GM15510 (cell line): ENCODE measurements around the gene RNF125.

Experiments
- POLR2A ChIP-seq: IDR thresholded peaks from 3 replicates; pipeline ENCODE4 v1.6.1; 2011; ENCODE audit warnings: borderline replicate concordance; ENCODE audit not compliant: insufficient read length; ENCODE audit errors: extremely low read depth

RNF125 gene

DNA sequence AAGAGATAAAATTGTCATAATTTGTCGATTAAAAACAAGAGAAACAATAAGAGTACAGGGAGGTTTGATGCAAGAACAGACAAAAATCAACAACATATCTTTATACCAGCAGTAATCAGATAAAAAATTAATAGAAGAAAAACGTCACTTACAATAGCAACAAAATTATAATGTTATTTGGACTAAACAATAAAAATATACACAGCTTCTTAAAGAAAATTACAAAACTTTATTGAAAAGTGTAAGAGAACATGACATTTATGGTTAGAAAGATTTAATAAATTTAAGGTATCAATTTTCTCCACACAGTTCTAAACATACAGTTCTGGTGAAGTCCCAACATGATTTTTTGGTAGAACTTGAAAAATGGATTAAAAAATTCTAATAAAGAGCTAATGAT, 85.9 kb downstream of the RNF125 start:
- no peak for TF ChIP-seq POLR2A

DNA sequence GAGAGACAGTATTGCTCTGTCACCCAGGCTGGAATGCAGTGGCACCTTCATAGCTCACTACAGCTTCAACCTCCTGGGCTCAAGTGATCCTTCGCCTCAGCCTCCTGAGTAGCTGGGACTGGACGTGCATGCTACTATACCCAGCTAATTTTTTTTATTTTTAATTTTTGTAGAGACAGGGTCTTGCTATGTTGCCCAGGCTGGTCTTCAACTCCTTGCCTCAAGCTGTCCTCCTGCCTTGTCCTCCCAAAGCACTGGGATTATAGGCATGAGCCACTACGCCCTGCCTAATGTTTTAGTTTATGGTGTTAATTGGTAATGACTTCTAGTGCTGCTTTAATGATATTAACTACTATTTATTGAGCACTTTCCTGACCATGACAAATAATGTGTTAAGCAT, 91.4 kb downstream of the RNF125 start:
- no peak for TF ChIP-seq POLR2A

DNA sequence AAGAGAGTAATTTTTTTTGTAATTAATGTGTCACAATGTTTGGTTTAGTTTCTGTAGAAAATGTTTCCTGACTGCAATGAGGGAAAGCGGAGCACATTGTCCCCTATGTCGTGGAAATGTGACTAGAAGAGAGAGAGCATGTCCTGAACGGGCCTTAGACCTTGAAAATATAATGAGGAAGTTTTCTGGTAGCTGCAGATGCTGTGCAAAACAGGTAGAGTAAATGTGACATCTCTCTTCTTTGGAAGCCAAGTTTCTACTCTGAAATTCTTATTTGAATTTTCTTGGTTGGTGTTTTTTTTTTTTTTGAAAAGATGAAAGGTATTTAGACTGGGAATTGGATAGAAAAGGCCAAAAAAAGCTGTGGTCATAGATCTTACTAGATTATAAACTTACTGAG, 93.1 kb downstream of the RNF125 start:
- TF ChIP-seq POLR2A = no peak

DNA sequence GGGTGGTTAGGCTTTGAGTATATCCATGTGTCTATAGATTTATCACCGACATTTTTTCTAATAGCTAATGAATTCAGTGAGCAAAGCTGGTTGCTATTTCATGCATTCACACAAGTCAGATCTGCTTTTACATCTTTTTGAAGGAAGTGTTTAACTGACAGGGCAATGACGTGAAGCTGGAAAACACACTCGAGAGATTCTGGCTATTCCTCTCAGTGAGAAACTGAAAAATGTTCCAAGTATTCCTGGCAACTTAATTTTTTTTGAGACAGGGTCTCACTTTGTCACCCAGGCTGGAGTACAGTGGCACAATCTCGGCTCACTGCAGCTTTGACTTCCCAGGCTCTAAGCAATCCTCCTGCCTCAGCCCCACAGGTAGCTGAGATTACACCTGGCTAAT, 94.2 kb downstream of the RNF125 start:
- TF ChIP-seq POLR2A = no peak

DNA sequence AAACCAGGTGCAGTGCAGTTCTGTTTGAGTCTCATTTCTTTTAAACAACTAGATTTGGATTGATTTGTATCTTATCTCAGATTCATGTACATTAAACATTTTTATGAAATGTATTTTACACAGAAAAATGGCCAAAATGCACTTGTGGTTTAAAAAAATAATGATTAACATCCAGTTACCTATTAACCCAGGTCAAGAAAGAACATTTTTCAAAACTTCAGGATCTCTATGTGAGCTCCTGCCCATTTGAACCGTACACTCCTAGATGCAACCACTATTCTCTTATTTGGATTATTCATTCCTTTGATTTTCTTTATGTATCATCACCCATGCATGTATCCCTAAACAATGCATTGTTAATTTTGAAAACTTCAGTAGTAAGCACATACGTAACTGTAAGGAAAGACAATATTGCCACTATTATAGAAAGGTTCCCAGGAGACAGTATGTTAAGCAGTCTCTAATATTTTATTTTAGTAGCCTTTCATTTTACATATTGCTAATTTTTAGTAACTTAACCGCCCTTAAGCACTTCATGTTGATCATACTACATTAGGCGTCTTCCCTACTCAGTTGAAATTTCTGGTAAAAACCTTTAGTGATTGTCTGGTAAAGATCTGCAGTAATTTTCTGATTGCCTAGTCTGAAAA, 95.8 kb downstream of the RNF125 start:
- no peak for TF ChIP-seq POLR2A

DNA sequence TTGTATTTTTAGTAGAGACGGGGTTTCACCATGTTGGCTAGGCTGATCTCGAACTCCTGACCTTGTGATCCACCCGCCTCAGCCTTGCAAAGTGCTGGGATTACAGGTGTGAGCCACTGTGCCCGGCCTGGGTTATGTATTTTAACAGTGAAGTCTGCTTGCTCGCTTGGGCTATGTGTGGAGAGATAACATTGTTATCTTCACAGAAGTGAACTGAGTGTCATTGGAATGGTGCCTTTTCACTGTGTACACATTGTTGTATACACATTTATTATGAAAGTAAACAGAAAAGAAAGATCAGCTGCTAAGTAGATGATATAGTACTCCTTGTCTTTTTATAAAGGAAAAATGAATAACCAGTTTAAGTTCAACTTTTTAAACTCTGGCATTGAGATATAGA, 103.4 kb downstream of the RNF125 start:
- no peak for TF ChIP-seq POLR2A
